HTR-8/SVneo (cell line): ENCODE measurements around the gene NAIF1.
"Not testable (repeated sequence)": the region's sequence is repeated elsewhere in the genome, so short reads cannot be mapped to it uniquely, and the experiment has no call there.

Experiments used
- DNase-seq: peaks from one replicate; pipeline ENCODE4 v3.0.0; 2011; ENCODE audit warnings: low spot score, mixed read lengths; ENCODE audit not compliant: insufficient read length
- FAIRE-seq: peaks from 2 replicates; lab custom pipeline; 2011; peaks lifted over from hg19 to GRCh38; lab: Jason Lieb, UNC

Gene NAIF1, protein sequence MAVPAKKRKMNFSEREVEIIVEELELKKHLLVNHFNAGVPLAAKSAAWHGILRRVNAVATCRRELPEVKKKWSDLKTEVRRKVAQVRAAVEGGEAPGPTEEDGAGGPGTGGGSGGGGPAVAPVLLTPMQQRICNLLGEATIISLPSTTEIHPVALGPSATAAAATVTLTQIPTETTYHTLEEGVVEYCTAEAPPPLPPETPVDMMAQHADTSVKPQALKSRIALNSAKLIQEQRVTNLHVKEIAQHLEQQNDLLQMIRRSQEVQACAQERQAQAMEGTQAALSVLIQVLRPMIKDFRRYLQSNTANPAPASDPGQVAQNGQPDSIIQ

DNA sequence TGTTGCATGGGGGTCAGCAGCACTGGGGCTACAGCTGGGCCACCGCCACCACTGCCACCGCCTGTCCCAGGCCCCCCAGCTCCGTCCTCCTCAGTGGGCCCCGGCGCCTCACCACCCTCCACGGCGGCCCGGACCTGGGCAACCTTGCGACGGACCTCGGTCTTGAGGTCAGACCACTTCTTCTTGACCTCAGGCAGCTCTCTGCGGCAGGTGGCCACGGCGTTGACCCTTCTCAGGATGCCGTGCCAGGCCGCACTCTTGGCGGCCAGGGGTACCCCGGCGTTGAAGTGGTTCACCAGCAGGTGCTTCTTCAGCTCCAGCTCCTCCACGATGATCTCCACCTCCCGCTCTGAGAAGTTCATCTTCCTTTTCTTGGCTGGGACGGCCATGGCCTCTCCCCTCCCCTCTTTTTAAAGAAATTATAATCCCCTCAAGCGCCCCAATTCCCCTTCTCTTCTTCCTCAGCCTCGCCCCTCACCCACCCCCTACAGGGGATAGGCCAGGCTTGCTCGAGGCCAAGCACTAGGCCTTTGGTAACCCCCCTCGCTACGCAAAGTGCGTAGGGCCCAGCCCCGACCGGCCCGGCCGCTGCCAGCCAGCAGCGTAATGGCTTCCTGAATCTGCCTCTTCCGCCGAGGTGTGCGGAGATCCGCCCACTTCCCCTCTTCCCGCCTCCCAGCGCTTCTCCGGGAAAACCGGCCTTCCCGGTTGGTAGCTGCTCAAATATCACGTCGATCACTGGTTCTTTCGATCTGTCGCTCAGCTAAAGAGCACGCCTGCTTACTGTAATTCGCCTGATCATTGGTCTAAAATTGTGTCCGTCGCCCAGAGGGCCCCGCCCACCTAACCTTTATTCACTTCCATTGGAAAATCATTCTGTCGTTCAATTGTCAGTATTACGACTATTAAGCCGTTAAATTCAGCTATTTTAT lies at the start of gene NAIF1:
TSS of gene NAIF1 (minus strand) at position 608 of the 932 bp plus-strand sequence. CDS start at position 389, 219 bp downstream.
- peak; percentile 95 for DNase-seq
- peak; percentile 23 for FAIRE-seq

DNA sequence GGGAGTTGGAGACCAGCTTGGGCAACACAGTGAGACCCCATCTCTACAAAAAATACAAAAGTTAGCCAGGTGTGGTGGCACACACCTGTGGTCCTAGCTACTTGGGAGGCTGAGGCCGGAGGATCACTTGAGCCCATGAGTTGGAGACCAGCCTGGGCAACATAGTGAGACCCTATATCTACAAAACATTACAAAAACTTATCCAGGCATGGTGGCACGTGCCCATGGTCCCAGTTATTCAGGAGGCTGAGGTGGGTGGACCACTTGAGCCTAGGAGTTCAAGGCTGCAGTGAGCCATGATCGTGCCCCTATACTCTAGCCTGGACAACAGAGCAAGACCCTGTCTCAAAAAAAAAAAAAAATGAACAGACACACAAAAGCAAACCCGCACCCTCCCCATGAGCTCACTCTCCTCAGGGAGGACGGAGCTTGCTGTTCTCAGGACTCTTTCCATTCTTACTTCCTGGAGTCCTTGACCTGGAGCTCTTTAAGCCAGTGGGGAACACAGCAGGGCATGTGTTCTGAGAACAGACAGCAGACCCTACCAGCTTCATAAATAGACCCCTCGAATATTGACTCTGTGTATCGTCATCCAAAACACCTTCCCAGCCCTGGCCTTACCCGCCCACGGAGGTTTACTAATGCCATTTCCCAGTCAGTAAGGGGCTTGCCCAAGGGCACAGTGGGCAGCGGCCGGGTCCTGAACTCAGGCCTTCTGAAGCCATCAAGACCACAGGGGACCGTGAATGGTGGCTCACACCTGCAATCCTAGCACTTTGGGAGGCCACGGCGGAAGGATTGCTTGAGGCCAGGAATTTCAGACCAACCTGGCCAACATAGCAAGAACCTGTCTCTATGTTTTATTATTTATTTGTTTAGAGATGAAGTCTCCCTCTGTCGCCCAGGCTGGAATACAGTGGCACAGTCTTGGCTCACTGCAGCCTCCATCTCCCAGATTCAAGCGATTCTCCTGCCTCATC lies 49.3 kb upstream of the NAIF1 start:
- FAIRE-seq (no peak), DNase-seq (no peak)

DNA sequence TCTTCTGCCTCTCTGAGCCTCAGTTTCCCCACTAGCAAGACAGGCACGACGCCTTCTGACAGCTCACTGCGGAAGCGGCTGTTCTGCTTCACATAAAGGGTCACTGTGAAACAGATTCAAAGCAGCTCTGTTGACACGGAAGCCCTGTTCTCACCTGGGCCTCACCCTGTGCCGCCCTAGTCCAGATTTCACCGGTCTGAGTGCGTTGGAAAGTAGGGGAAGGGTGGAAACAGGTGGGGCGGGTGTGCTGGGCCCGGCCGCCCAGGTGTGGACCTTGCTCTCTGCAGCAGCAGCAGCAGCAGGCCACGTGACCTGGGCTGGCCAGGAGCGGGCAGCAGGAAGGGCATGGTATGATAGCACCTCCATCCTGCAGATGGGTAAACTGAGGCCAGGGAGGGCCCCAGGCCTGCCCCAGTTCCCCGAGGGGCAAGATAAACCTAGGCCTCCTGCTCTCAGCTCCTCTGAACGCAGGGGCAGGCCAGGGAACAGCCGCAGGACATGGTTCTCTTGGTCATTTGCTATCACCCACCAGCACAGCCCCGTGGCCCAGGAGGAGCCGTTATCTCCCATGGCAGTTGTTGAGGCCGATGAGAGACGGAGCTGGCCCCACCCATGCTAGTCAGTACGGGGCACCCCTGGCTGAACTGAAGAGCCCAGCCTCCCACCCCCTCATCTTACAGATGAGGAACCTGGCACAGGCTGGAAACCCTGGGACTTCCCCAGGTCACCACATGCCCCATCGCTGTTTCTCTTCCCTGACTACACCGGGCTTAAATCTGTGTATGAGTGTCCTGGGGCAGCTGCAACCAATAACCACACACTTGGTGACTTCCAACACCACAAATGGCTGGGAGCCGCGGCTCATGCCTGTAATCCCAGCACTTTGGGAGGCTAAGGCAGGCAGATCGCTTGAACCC lies 48.3 kb upstream of the NAIF1 start:
- FAIRE-seq (no peak), DNase-seq (no peak)

DNA sequence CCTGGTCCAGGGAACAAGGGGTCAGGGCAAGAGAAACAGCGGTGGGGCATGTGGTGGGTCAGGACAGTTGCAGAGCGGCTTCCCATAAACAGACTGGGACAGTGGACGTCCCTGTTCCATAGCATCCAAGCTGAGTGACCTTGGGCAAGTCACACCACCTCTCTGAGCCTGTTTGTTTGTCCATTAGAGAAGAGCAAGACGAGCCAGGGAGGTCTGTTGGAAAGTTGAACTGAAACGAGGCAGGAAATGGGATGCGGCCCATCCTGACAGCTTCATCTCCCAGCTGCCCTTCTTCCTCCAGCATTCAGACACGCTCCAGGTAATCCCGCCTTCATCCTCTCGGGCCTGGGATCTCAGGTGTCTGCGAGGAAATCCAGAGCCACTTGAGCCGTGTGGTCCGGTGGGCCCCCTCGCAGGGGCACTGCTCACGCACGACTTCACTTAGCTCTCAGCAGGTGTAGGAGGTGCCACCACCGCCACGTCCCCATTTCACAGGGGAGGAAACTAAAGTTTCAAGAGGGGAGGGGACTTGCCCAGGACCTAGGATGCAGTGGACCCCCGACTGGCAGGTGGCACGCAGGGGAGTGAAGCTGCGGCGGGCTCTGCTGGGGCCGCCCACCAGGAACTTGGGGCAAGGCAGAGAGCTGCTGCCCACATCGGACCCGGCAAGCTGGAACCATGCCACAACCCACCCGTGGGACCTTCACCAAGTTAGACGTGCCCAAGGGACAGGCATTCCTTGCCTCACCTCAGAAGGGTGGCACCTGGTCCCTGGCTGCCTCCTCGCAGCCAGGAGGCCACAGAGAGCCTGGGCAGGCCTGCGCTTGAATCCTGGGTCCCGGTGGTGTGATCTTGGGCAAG lies 47.4 kb upstream of the NAIF1 start:
- no peak for DNase-seq
- FAIRE-seq, result no peak

DNA sequence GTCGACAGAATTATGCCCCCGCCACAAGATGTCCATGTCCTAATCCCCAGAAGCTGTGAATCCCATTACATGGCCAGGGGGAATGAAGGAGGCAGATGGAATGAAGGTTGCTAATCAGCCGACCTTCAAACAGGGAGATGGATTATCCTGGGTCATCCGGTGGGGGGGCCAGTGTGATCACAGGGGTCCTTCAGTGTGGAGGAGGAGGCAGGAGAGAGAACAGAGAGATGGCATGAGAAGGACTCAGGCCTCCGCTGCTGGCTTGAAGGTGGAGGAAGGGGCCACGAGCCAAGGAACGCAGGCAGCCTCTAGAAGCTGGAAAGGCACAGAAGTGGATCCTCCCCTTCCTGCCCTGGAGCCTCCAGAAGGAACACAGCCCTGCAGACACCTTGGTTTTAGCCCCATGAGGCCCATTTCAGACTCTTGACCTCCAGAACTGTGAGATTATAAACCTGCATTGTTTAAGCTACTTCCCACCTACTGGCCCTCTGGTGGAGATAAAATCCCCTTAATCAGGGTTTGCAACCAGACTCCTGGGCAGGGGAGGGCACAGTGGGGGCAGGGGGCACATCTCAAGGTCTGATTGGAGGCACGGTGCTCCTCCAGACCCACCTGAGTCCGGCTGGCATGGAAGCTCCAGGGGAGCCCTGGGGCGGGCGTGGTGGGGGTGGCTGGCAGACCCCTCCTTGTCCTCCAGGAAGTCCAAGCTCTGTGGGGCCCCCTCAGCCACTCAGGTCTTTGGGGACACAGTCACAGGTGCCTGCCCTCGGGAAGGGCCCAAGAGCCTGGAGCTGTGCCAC lies 46.6 kb upstream of the NAIF1 start:
- no peak for FAIRE-seq
- no peak for DNase-seq

DNA sequence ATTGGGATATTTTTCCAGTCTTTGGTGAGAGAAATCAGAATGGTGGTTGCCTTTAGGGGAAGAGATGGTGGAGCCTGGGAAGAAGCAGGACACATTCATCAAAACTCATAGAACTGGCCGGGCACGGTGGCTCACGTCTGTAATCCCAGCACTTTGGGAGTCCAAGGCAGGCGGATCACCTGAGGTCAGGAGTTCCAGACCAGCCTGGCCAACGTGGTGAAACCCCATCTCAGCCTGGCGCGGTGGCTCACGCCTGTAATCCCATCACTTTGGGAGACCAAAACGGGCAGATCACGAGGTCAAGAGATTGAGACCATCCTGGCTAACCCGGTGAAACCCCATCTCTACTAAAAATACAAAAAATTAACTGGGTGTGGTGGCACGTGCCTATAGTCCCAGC lies 44.6 kb upstream of the NAIF1 start:
- not testable (repeated sequence) for DNase-seq, FAIRE-seq

DNA sequence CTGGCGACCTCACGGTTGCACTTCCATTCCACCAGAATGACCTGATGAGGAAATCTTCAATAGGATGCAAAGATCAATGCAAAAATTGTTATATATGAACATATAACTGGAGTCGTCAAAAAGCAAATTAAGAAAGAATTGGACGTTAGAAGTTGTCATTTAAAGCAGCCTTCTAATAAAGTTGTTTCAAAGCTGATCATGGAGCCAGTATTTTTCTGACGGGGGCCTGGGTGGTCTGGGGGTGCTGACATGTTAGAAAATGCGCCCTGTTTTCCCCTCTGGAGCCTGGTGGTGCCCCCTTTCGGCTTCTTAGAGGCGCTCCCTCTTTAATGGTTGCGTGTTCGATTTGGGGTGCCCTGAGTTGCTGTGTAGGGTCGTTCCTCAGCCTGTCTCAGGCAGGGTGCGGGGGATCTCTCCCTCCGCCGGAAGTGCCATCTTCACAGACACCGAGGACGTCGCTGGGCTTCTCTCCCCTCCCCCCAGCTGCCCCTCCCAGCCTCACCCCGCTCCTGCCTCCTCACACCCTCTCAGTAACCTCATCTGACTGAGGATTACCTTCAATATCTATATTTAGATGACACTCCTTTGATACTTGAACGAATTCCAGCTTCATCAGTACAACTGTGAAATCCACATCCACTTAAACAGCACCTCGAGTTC lies 42.1 kb upstream of the NAIF1 start:
- FAIRE-seq, result no peak

DNA sequence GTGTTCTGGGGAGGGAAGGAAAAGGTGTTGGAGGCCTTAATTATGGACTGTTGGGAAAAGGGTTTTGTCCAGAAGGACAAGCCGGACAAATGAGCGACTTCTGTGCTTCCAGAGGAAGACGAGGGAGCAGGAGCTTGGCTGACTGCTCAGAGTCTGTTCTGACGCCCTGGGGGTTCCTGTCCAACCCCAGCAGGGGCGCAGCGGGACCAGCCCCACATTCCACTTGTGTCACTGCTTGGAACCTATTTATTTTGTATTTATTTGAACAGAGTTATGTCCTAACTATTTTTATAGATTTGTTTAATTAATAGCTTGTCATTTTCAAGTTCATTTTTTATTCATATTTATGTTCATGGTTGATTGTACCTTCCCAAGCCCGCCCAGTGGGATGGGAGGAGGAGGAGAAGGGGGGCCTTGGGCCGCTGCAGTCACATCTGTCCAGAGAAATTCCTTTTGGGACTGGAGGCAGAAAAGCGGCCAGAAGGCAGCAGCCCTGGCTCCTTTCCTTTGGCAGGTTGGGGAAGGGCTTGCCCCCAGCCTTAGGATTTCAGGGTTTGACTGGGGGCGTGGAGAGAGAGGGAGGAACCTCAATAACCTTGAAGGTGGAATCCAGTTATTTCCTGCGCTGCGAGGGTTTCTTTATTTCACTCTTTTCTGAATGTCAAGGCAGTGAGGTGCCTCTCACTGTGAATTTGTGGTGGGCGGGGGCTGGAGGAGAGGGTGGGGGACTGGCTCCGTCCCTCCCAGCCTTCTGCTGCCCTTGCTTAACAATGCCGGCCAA lies 41.3 kb upstream of the NAIF1 start:
- FAIRE-seq (no peak), DNase-seq (no peak)

More for the DNA sequence above, 42.1 kb upstream of the NAIF1 start:
- DNase-seq, result no peak

DNA sequence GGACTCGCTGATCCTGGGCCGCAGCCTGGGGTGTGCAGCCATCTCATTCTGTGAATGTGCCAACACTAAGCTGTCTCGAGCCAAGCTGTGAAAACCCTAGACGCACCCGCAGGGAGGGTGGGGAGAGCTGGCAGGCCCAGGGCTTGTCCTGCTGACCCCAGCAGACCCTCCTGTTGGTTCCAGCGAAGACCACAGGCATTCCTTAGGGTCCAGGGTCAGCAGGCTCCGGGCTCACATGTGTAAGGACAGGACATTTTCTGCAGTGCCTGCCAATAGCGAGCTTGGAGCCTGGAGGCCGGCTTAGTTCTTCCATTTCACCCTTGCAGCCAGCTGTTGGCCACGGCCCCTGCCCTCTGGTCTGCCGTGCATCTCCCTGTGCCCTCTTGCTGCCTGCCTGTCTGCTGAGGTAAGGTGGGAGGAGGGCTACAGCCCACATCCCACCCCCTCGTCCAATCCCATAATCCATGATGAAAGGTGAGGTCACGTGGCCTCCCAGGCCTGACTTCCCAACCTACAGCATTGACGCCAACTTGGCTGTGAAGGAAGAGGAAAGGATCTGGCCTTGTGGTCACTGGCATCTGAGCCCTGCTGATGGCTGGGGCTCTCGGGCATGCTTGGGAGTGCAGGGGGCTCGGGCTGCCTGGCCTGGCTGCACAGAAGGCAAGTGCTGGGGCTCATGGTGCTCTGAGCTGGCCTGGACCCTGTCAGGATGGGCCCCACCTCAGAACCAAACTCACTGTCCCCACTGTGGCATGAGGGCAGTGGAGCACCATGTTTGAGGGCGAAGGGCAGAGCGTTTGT lies 40.5 kb upstream of the NAIF1 start:
- no peak for FAIRE-seq
- DNase-seq, result no peak

DNA sequence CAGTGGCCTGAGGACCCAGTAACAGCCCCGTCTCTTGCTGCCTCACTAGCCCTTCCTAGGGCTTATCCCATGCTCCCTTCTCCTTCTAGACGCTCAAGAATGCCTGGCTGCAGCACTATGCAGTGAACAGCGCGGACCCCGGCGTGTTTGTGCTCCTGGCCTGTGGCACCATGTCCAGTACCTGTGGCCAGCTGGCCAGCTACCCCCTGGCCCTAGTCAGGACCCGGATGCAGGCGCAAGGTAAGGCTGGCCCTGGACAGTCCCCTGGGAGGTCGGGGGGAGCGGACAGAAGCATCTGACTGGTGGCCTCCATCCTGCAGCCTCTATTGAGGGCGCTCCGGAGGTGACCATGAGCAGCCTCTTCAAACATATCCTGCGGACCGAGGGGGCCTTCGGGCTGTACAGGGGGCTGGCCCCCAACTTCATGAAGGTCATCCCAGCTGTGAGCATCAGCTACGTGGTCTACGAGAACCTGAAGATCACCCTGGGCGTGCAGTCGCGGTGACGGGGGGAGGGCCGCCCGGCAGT lies 39.9 kb upstream of the NAIF1 start:
- DNase-seq (no peak), FAIRE-seq (no peak)

DNA sequence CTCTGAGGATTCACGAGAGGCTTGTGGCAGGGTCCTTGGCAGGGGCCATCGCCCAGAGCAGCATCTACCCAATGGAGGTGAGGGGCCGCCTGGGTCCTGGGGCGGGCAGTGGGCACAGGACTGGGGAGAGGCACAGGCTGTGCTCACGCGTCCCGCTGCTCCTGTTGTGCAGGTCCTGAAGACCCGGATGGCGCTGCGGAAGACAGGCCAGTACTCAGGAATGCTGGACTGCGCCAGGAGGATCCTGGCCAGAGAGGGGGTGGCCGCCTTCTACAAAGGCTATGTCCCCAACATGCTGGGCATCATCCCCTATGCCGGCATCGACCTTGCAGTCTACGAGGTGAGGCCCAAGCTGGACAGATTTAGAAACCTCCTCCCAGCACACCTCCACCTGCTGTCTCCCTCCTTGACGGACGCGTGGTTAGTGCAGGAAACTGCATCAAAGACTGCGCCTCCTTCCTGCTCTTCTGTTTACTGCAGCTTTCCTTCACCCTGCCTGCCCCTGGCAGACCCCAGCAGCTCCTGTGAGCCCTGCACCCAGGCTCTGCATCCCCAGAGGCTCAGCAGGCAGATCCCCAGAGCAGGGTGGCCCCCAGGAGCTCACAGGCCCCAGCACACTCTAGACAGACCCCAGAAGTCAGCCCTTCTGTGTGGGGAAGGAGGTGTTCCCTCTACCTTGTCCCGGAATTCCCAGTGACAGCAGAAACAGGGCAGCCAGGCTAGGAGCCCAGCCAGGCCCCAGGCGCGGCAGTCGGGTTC lies 39.2 kb upstream of the NAIF1 start:
- DNase-seq, result no peak
- no peak for FAIRE-seq

DNA sequence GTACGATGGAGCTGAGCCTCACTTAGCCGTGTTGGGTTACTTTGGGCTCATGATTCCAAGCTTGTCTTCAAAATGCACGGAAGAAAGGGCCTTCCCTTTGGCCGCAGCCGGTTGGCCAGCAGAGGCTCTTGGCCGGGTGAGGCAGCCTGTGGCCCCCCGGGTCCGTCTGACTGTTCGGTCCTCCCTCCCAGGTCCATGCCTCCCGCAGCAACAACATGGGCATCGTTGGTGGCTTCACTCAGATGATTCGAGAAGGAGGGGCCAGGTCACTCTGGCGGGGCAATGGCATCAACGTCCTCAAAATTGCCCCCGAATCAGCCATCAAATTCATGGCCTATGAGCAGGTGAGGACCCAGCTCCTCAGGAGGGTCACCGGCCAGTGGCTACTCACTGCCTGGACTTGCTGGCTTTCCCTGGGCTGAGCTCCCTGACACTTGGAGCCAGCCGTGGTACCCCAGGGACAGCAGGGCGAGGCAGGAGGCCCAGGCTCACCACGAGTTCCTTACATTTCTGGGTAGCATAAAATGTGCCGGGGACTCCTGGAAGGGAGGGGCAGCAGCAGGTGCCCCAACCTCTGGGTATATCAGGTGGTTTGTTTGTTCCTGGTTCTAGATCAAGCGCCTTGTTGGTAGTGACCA lies 38.5 kb upstream of the NAIF1 start:
- FAIRE-seq, result no peak
- DNase-seq, result no peak

DNA sequence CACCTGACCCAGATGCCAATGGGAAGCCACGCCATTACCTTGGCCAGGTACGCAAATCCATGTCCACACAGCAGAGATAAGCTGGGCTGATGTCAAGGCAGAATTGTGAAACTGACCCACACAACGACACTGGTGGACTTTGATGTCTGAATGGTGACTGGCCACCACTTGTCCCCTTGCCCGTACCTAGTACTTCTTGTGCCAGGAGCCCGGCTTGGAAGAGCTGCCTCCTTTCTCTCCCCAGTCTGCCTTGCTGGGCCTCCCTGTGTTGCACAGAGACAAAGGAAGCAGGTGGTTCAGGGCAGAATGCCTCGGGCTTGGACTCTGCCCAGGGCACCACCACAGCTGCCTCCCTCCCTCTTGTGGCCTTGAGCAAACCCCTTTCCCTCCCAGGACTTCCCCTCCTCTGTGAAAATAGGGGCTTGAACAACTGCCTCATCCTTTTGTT lies 37.1 kb upstream of the NAIF1 start:
- no peak for FAIRE-seq
- DNase-seq, result no peak

DNA sequence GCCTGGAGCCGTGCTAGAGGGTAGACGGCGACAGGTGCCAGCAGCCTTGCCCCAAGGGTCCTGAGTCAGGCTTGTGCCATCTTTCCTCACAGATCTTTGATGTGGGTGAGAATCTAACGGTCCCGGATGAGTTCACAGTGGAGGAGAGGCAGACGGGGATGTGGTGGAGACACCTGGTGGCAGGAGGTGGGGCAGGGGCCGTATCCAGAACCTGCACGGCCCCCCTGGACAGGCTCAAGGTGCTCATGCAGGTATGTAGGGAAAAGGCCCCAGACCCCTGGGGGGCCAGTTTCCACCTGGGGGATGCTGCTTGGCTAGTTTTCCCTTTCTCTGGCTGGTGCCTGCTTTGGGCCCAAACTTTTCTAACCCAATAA lies 36.5 kb upstream of the NAIF1 start:
- DNase-seq, result no peak

More for the DNA sequence above, 36.5 kb upstream of the NAIF1 start:
- no peak for FAIRE-seq
